Activated T-helper 1 cell treated with Interleukin-2 at 50 U/mL for 16 hours (primary cell): Measurements from ENCODE around the gene RPRD1B.

Experiments
- DNase-seq: peaks from one replicate; pipeline ENCODE4 v3.0.0-alpha.2; 2020; ENCODE audit warnings: low read depth

RPRD1B gene

DNA sequence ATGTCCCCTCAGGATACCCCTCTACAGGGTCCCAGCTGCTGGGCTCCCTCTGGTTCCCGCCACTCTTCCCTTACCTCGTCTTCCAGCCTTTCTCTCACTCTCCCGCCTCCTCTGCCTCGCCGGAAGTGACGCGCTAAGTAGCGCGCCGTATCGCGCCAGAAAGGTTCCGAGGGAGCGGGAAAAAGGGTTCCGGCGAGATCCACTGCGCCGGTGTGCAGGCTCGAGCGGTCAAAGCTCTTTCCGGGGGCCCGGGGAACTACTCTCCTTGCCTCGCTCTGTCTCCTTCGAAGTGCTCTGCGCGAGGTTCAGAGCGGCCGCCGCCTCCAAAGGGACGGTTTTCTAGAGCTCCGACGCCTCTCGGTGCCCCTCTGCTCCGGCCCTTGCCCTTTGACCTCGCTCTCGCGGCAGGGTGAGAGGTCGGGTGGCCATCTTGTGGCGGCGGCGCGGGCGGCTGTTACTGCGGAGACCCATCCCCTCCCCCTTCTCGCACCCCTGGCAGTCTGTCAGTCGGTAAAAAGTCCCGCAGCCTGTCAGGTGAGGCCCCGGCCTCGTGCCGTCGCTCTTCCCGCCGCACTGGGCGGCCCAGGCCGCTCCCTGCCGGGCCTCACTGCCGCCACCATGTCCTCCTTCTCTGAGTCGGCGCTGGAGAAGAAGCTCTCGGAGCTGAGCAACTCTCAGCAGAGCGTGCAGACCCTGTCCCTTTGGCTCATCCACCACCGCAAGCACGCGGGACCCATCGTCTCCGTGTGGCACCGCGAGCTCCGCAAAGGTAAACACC lies at the start of gene RPRD1B, which contains the start of gene TTI1:
Gene RPRD1B, plus strand, starts transcription at position 417 of the 778 bp plus-strand sequence. Its CDS starts 202 bp downstream, at position 619.
Gene TTI1, minus strand, starts transcription at position 127 of the 778 bp plus-strand sequence. CDS start 19,640 bp downstream, outside the sequence.
- peak; percentile 82 for DNase-seq

GRCh38 chr20:37984018-37984785 lies 49.3 kb upstream of the RPRD1B start:
- DNase-seq, result no peak

GRCh38 chr20:37986044-37986858 lies 47.3 kb upstream of the RPRD1B start:
- DNase-seq, result no peak

DNA sequence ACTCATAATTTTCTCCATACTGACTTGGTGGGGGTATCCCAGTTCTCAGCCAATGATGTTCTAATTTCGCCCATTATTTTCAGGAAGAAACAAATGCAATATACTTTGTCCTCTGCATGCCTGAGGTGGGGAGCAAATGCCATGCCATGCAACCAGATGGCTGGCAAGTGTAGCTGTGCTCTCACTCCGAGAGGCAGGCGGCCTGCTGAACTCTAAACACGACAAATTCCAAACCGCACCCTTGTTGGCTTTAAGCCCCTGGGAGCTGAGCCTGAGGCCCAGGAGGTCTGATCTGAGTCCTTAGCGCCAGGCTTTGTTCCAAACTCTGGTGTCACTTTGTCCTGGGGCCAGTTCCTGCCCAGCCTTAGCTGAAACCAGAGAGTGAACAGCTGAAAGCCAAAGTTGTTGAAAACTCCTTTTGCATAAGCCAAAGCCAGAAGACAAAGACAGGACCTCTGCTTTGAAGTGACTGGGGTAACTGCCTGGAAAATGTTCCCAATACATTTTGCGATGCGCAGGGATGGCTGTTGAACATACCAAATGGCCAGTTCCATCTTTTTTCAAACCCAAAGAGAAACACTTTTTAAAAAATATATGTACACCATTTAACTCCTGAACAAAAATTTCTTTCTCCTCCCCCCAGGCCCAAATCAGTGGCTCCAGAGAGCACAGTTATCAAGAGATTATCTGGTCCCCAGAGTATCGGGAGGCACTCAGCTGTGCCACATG lies 46.5 kb upstream of the RPRD1B start:
- no peak for DNase-seq

DNA sequence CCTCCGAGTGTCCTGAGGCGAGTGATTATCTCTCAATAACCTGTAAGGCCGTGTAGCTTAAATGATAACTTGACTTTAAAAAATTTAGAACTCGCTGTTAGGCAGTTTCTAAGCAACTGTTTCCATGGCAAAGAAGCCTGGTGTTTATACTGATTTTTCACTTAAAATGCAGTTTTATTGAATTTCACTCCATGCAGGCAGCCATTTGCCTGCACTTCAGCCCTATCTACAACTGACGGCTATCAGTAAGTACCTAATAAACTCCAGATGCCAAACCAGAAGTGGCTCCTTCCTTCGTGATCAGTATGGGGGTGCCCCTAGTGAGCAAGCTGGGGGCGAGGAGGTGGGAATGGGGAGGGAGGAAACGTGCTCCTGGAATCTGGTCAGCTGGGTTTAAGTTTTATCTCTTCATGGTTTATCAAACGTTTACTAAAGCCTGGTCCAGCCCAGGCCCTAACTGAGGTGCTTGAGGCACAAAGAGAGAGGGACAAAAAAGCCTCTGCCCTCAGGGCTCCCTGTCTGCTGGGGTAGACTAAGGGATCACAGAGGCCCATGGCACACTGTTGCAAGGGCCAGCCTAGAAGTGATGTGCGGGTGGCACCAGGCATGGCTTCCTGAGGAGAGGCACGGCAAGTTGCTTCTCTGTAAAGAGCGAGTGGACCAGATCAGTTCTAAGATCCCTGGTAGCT lies 45.8 kb upstream of the RPRD1B start:
- DNase-seq, result no peak

GRCh38 chr20:37988306-37988954 lies 45.1 kb upstream of the RPRD1B start:
- DNase-seq, result no peak

- DNase-seq, result no peak
These were observed 43.8 kb upstream of the RPRD1B start for GRCh38 chr20:37989601-37990295.

- no peak for DNase-seq
These were observed 42.9 kb upstream of the RPRD1B start for GRCh38 chr20:37990571-37991151.

GRCh38 chr20:37991157-37991866 lies 42.2 kb upstream of the RPRD1B start:
- DNase-seq, result no peak

GRCh38 chr20:37991908-37992307 lies 41.6 kb upstream of the RPRD1B start:
- no peak for DNase-seq

GRCh38 chr20:37992802-37993409 lies 40.6 kb upstream of the RPRD1B start:
- no peak for DNase-seq

DNA sequence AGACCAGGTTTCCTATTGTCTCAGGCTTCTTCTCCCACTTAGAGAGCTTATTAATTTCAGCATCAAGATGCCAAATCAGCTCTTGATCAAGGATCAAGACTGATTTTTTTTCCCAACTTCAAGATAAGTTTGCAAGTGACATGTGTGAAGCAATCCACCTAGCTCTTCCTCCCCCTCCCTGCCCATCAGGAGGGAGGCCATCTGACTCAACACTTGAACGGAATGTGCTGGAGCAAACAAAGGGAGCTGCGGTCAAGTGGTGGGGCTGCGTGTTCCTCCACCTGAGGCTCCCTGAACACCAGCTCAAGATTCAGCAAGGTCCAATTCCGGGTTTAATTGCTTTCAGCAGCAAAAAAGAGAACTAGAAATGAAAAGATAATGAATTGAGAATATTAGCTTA lies 39.0 kb upstream of the RPRD1B start:
- DNase-seq, result no peak

- DNase-seq, result no peak
These were observed 37.5 kb upstream of the RPRD1B start for GRCh38 chr20:37995856-37996605.

GRCh38 chr20:37997516-37997915 lies 36.0 kb upstream of the RPRD1B start:
- DNase-seq, result no peak

DNA sequence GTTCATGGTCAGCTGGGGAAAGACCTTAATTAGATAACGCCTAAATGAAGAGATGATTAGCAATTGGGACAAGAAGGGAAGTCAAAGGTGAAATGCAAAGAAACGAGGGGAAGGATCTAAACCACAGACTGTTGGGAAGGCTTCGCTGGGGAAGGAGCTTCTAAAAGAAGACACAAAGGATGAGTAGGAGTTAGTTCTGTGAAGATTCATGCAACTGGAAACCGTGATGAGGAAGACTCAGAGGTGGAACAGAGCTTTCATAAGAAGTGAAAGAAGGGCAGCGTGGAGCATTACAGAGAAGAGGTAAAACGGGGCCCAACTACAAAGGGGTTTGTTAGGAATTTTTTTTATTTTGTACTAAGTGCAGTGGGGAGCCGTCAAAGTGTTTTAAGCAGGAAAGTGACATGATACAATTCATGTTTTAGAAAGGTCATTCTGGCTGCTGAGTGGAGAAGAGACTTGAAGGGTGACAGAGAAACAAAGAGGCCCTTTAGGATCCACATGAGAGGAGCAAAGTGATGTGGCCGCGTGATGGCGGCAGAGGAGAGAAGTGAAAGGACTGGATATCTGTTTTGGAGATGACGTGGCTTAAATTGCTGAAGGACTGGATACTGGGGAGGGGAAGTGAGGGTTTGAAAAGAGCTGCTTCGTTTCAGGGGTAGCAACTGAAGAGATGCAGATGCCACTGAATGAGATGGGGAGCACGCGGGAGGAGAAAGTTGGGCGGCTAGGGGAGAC lies 33.9 kb upstream of the RPRD1B start:
- no peak for DNase-seq

DNA sequence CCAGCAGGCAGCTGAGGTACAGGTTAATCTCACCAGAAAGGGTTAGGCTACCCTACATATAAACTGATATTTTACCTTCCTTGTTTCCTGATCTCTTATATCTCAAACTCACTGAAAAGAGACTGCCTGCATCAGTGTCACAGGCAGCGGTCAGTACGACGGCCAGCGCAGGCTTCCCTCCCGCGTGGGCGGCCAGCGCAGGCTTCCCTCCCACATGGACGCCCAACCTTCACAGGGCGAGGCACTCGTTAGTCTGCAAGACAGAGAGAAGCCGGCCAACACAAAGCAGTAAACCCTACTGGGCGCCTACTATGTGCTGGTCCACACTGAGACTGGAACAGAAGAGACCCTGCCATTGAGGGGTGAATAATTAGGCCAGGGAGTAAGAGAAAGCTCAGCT lies 33.3 kb upstream of the RPRD1B start:
- DNase-seq, result no peak
